PC-3 (cell line): ENCODE measurements around the gene MRFAP1. TPM values are rescaled to one million over a fixed set of nuclear protein-coding genes. Genes with fewer than 3 reads are reported as not detected.

Experiments used
- ATAC-seq: fragments of 200-7000 bp; cut with Tn5 transposase; 2 replicates; pipeline ENCODE4 v1.9.1; 2020; ENCODE audit warnings: mild to moderate bottlenecking, moderate library complexity
- BruUV-seq: library from RNA; stranded (reverse); fragments of 400-500 nt; replicated peaks from 2 replicates; lab custom pipeline; 2021; lab: Mats Ljungman, UMichigan
- CTCF ChIA-PET: fragments of 300-600 bp; sonication (Branson Sonifier 250); formaldehyde crosslinking; loops from one replicate; lab custom pipeline; 2022; ENCODE audit warnings: antibody characterized with exemption; lab: Charles Lee
- POLR2A ChIA-PET: fragments of 300-600 bp; sonication (Branson Sonifier 250); formaldehyde crosslinking; loops from one replicate; lab custom pipeline; 2022; ENCODE audit warnings: antibody characterized with exemption; ENCODE audit not compliant: unreplicated experiment; lab: Charles Lee
- DNase-seq: peaks from one replicate; pipeline ENCODE4 v3.0.0-alpha.2; 2015
- H2AFZ ChIP-seq: fragments of 300-600 bp; sonication (generic); 2 replicates; pipeline ENCODE4 v1.6.0; 2016; ENCODE audit warnings: antibody characterized with exemption, low read length
- H3F3A ChIP-seq: fragments of 300-600 bp; sonication (generic); one replicate; pipeline ENCODE4 v1.6.0; 2017; ENCODE audit warnings: antibody characterized with exemption, low read length, control low read depth, mild to moderate bottlenecking; ENCODE audit not compliant: unreplicated experiment
- H3K27ac ChIP-seq: fragments of 300-600 bp; sonication (generic); 2 replicates; pipeline ENCODE4 v1.5.1; 2016; ENCODE audit warnings: mild to moderate bottlenecking, low read length
- H3K27me3 ChIP-seq: fragments of 300-600 bp; sonication (generic); 2 replicates; pipeline ENCODE4 v1.6.1; 2016; ENCODE audit warnings: low read length, mixed read lengths
- H3K36me3 ChIP-seq: fragments of 300-600 bp; sonication (generic); 2 replicates; pipeline ENCODE4 v1.6.1; 2016; ENCODE audit warnings: low read depth, mixed run types, low read length, mixed read lengths
- H3K4me1 ChIP-seq: fragments of 300-600 bp; sonication (generic); 2 replicates; pipeline ENCODE4 v1.5.1; 2016; ENCODE audit warnings: low read length; ENCODE audit not compliant: insufficient read depth
- H3K4me2 ChIP-seq: fragments of 300-600 bp; sonication (generic); 2 replicates; pipeline ENCODE4 v1.6.0; 2016; ENCODE audit warnings: low read length
- H3K4me3 ChIP-seq: fragments of 300-600 bp; sonication (generic); 2 replicates; pipeline ENCODE4 v1.5.1; 2016; ENCODE audit warnings: mild to moderate bottlenecking, low read length, mixed read lengths
- H3K79me2 ChIP-seq: fragments of 300-600 bp; sonication (generic); 2 replicates; pipeline ENCODE4 v1.6.1; 2017; ENCODE audit warnings: low read length, mixed read lengths
- H3K9ac ChIP-seq: fragments of 300-600 bp; sonication (generic); 2 replicates; pipeline ENCODE4 v1.6.0; 2016; ENCODE audit warnings: mild to moderate bottlenecking, low read length
- H3K9me2 ChIP-seq: fragments of 300-600 bp; sonication (generic); replicated peaks from 2 replicates; pipeline ENCODE4 v1.6.1; 2016; ENCODE audit warnings: mixed run types, low read length, mixed read lengths
- H3K9me3 ChIP-seq: fragments of 300-600 bp; sonication (generic); 2 replicates; pipeline ENCODE4 v1.6.1; 2016; ENCODE audit warnings: low read length, mixed read lengths
- H4K20me1 ChIP-seq: fragments of 300-600 bp; sonication (generic); 2 replicates; pipeline ENCODE4 v1.6.1; 2016; ENCODE audit warnings: low read length, mixed read lengths
- CTCF ChIP-seq: fragments of 300-600 bp; sonication (generic); conservative IDR thresholded peaks from 2 replicates; pipeline ENCODE4 v1.5.1; 2017; ENCODE audit warnings: antibody characterized with exemption, low read depth, mild to moderate bottlenecking, low read length
- EZH2 ChIP-seq: fragments of 300-600 bp; sonication (generic); IDR thresholded peaks from one replicate; pipeline ENCODE4 v1.6.1; 2017; ENCODE audit warnings: antibody characterized with exemption, mild to moderate bottlenecking, low read length; ENCODE audit not compliant: unreplicated experiment
- EZH2phosphoT487 ChIP-seq: fragments of 300-600 bp; sonication (generic); IDR thresholded peaks from 2 replicates; pipeline ENCODE4 v1.6.1; 2018; ENCODE audit warnings: mild to moderate bottlenecking, antibody characterized with exemption, low read length, borderline replicate concordance
- intact Hi-C: fragments of 100-400 bp; cut with micrococcal nuclease; formaldehyde crosslinking; loops from 2 replicates; pipeline ENCODE4 v1.9.0; 2023
- total RNA-seq: library from RNA; depleted of rRNA; stranded (reverse); fragments of >200 nt; gene quantifications from 2 replicates; pipeline ENCODE4 v1.2.3, GENCODE V29; 2014

MRFAP1 gene
- total RNA-seq, 1 experiment from 2014 or later, result 122 TPM

GRCh38 chr4:6594341-6594740, 46.1 kb upstream of the MRFAP1 start:
- DNase-seq, result no peak
- no peak overlapping the region for H3K4me2 ChIP-seq
- H3K27me3 ChIP-seq, result no peaks in the 10 kb centered on the region
- no peaks in the 10 kb centered on the region for H3K9me3 ChIP-seq
- no peaks in the 10 kb centered on the region for H3K36me3 ChIP-seq
- no peak overlapping the region for H3K27ac ChIP-seq
- BruUV-seq, result no TSS peak
- H3K79me2 ChIP-seq, result no peaks in the 10 kb centered on the region
- no peak overlapping the region for H3K9ac ChIP-seq
- ChIA-PET POLR2A (no interaction called here), CTCF (no interaction called here)
- no peak for ATAC-seq
- intact Hi-C loops, result no loop called here
- no peaks in the 10 kb centered on the region for H4K20me1 ChIP-seq
- no peaks in the 10 kb centered on the region for H3K4me1 ChIP-seq
- H3K9me2 ChIP-seq, result no peaks in the 10 kb centered on the region
- H3F3A ChIP-seq, result no peaks in the 10 kb centered on the region
- no peak overlapping the region for H3K4me3 ChIP-seq
- TF ChIP-seq EZH2phosphoT487, result no peak
- TF ChIP-seq EZH2, result no peak
- TF ChIP-seq CTCF, result no peak
- no peak overlapping the region for H2AFZ ChIP-seq

DNA sequence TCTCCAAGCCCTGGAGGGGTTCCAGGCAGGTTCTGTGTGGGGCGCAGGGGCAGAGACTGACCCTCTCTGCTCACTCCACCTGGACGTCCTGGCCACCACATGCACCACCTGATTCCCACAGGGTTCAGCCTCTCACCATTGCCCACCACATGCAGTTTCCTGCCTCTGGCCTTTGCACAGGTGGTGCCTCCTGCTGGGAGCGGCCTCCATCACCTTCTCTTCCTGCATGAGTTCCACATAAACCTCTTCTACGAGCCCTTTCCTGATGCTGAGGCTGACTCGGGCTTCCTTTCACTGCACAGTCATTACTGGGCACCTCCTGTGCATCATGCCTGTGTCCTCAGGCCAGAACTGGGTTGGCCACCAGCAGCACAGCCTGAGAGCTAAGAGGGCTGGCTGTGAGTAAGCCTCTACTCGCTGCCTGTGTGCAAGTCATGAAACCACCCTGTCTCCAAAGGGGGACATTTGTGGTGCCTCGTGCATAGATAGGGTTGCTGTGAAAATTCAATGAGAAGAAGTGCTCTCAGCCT, 45.6 kb upstream of the MRFAP1 start:
- no TSS peak for BruUV-seq
- peak; percentile 25 for DNase-seq

More for the DNA sequence above, 45.6 kb upstream of the MRFAP1 start:
- Histone ChIP-seq H3K4me2 (no peak overlapping the region), H3K4me1 (no peaks in the 10 kb centered on the region), H3F3A (no peaks in the 10 kb centered on the region), H3K9me2 (no peaks in the 10 kb centered on the region), H3K4me3 (no peak overlapping the region), H3K27ac (no peak overlapping the region), H3K79me2 (no peaks in the 10 kb centered on the region), H3K27me3 (no peaks in the 10 kb centered on the region), H3K36me3 (no peaks in the 10 kb centered on the region), H3K9me3 (no peaks in the 10 kb centered on the region), H2AFZ (no peak overlapping the region), H4K20me1 (no peaks in the 10 kb centered on the region), H3K9ac (no peak overlapping the region)
- no peak for TF ChIP-seq EZH2phosphoT487
- TF ChIP-seq EZH2, result no peak
- no peak for TF ChIP-seq CTCF
- ChIA-PET POLR2A (no interaction called here), CTCF (no interaction called here)
- peak; percentile 43; the same call in 1 of the 2 replicates for ATAC-seq
- intact Hi-C loops, result no loop called here
